OCI-LY3 (cell line): ENCODE measurements around the gene CRIM1.

Experiments
- EZH2phosphoT487 ChIP-seq: fragments of 200-600 bp; shearing (Covaris generic); IDR thresholded peaks from 2 replicates; pipeline ENCODE4 v1.6.1; 2018; ENCODE audit warnings: antibody characterized with exemption, mixed run types, low read depth
- TF ChIP-seq, protein P1 (sequence below): fragments of 200-600, 300-600 bp; sonication (generic); IDR thresholded peaks from 2 replicates; pipeline ENCODE4 v1.5.1; 2014; ENCODE audit warnings: antibody characterized with exemption, low read length, low read depth

DNA sequence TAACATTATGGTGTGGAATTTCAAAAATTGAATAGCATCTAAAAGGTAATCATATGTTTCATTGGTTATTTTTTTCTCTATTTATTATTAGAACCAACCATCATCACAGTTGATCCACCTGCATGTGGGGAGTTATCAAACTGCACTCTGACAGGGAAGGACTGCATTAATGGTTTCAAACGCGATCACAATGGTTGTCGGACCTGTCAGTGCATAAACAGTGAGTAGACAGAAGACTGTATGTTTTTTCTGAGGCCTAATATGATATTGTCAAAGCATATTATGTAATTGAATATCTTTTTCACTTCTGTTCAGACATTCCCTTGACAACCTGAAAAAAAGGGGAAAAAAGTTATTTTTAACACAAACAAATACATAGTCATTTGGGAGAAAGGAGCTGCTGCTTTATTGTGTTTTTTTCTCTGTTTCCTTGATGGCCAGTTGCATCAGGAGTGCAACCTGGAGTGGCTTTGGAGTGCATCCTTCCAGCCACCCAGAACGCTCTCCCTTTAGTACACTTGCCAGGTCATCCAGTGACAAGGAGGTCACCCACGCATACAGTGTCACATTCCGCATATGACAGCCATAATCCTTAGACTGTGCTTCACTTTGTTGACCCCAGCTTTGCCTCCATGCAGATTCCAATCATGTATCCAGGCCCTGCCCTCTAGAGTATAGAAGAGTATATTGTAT is 143.7 kb downstream of the CRIM1 start:
- TF ChIP-seq, protein P1, sequence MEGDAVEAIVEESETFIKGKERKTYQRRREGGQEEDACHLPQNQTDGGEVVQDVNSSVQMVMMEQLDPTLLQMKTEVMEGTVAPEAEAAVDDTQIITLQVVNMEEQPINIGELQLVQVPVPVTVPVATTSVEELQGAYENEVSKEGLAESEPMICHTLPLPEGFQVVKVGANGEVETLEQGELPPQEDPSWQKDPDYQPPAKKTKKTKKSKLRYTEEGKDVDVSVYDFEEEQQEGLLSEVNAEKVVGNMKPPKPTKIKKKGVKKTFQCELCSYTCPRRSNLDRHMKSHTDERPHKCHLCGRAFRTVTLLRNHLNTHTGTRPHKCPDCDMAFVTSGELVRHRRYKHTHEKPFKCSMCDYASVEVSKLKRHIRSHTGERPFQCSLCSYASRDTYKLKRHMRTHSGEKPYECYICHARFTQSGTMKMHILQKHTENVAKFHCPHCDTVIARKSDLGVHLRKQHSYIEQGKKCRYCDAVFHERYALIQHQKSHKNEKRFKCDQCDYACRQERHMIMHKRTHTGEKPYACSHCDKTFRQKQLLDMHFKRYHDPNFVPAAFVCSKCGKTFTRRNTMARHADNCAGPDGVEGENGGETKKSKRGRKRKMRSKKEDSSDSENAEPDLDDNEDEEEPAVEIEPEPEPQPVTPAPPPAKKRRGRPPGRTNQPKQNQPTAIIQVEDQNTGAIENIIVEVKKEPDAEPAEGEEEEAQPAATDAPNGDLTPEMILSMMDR = no peak
- TF ChIP-seq EZH2phosphoT487 = no peak
